Keratinocyte (primary cell): Measurements from ENCODE around the gene SP4. TPM values are rescaled to one million over a fixed set of nuclear protein-coding genes. Genes with fewer than 3 reads are reported as not detected.
A peak's percentile ranks its signal among the peaks of the same experiment; 100 is the strongest.

Source experiments
- DNase-seq: peaks from one replicate; pipeline ENCODE4 v3.0.0-alpha.2; 2011; ENCODE audit warnings: low read depth, missing footprints, low spot score
- FAIRE-seq: peaks from 2 replicates; lab custom pipeline; 2011; peaks lifted over from hg19 to GRCh38; lab: Jason Lieb, UNC
- H2AFZ ChIP-seq: 2 replicates; pipeline ENCODE4 v1.6.0; 2012; ENCODE audit warnings: low read length, control low read depth, inconsistent platforms; ENCODE audit not compliant: control insufficient read depth
- H3K27ac ChIP-seq: 2 replicates; pipeline ENCODE4 v1.5.1; 2011; ENCODE audit warnings: low read length; ENCODE audit not compliant: control insufficient read depth, insufficient read depth
- H3K27me3 ChIP-seq: 3 replicates; pipeline ENCODE4 v1.6.0; 2011; ENCODE audit warnings: low read length; ENCODE audit not compliant: control insufficient read depth, insufficient read depth; ENCODE audit errors: extremely low read depth
- H3K36me3 ChIP-seq, 2 experiments: 2 replicates in 1 of 2; 3 replicates in 1 of 2; pipeline ENCODE4 v1.5.1; 2011; ENCODE audit warnings: low read length in 2 of 2, mild to moderate bottlenecking in 1 of 2; ENCODE audit not compliant: control insufficient read depth in 2 of 2, insufficient read depth in 2 of 2; ENCODE audit errors: extremely low read depth in 1 of 2
- H3K4me1 ChIP-seq: 3 replicates; pipeline ENCODE4 v1.5.1; 2011; ENCODE audit warnings: low read length; ENCODE audit not compliant: control insufficient read depth, insufficient read depth; ENCODE audit errors: extremely low read depth
- H3K4me2 ChIP-seq: 3 replicates; pipeline ENCODE4 v1.6.0; 2011; ENCODE audit warnings: low read depth, low read length; ENCODE audit not compliant: control insufficient read depth, insufficient read depth; ENCODE audit errors: extremely low read depth
- H3K4me3 ChIP-seq, 3 experiments: fragments of 200-600 bp in 1 of 3; sonication (generic) in 1 of 3; 2 replicates in 2 of 3; 3 replicates in 1 of 3; pipeline ENCODE4 v1.5.1; 2011 to 2016; ENCODE audit warnings: low read length in 3 of 3, mild to moderate bottlenecking in 3 of 3, control low read depth in 2 of 3, inconsistent platforms in 1 of 3, low read depth in 1 of 3, mixed read lengths in 1 of 3, mixed run types in 1 of 3, moderate library complexity in 1 of 3; ENCODE audit not compliant: control insufficient read depth in 2 of 3, insufficient read depth in 2 of 3; ENCODE audit errors: extremely low read depth in 1 of 3
- H3K79me2 ChIP-seq: 2 replicates; pipeline ENCODE4 v1.6.0; 2012; ENCODE audit warnings: low read length; ENCODE audit not compliant: control insufficient read depth, insufficient read depth
- H3K9ac ChIP-seq: 3 replicates; pipeline ENCODE4 v1.6.0; 2011; ENCODE audit warnings: low read length; ENCODE audit not compliant: control insufficient read depth, insufficient read depth; ENCODE audit errors: extremely low read depth
- H3K9me1 ChIP-seq: 3 replicates; pipeline ENCODE4 v1.6.0; 2011; ENCODE audit warnings: low read length; ENCODE audit not compliant: control insufficient read depth, insufficient read depth; ENCODE audit errors: extremely low read depth
- H3K9me3 ChIP-seq: 2 replicates; pipeline ENCODE4 v1.5.1; 2012; ENCODE audit warnings: low read depth, low read length; ENCODE audit not compliant: control insufficient read depth
- H4K20me1 ChIP-seq: 3 replicates; pipeline ENCODE4 v1.6.0; 2011; ENCODE audit warnings: low read length; ENCODE audit not compliant: control insufficient read depth, insufficient read depth; ENCODE audit errors: extremely low read depth
- CTCF ChIP-seq, 3 experiments: IDR thresholded peaks in 1 of 3; conservative IDR thresholded peaks in 1 of 3; optimal IDR thresholded peaks in 1 of 3; 2 replicates in 2 of 3; 3 replicates in 1 of 3; pipeline versions ENCODE3 to v1.5.1; 2011; ENCODE audit warnings: low read length in 3 of 3, mild to moderate bottlenecking in 3 of 3, moderate library complexity in 2 of 3, control low read depth in 1 of 3, inconsistent platforms in 1 of 3; ENCODE audit not compliant: insufficient read depth in 2 of 3; ENCODE audit errors: extremely low read depth in 1 of 3
- EZH2 ChIP-seq: IDR thresholded peaks from one replicate; pipeline ENCODE4 v1.6.1; 2012; ENCODE audit warnings: inconsistent platforms, mild to moderate bottlenecking, low read length, moderate library complexity
- dilution Hi-C: fragments of 300-500 bp; cut with MboI; formaldehyde crosslinking; loops from one replicate; pipeline ENCODE4 v1.7.0; 2020; ENCODE audit warnings: low sequenced_read_pairs; ENCODE audit not compliant: extremely low pct_ligation_motif_present
- polyA plus RNA-seq, 5 experiments: library from polyadenylated mRNA; depleted of rRNA in 3 of 5; stranded (reverse) in 3 of 5; stranded (forward) in 1 of 5; unstranded in 1 of 5; fragments of >200 nt; gene quantifications; 1 replicate in 1 of 5; 2 replicates in 3 of 5; 3 replicates in 1 of 5; pipeline versions ENCODE4 v1.2.1 to v1.2.3, GENCODE V29; 2011 to 2012; ENCODE audit warnings: missing spikeins in 2 of 5, low read depth in 1 of 5, low replicate concordance in 1 of 5

The SP4 gene
- polyA plus RNA-seq, 1 donor (not counting 4 experiments of a cell fraction or from before 2014, with no cell fraction given): 1.5 TPM

GRCh38 chr7:21430575-21430954, 2.7 kb downstream of the SP4 start:
- Histone ChIP-seq H3K4me1 (peaks cover 8% of the 10 kb centered on the region), H3K36me3 (no peaks in the 10 kb centered on the region), H3K4me3 (no peak overlapping the region), H3K4me2 (peak overlapping the region; percentile 6), H3K79me2 (no peaks in the 10 kb centered on the region), H3K9ac (no peak overlapping the region), H3K9me3 (no peaks in the 10 kb centered on the region), H3K27ac (no peak overlapping the region), H3K27me3 (no peaks in the 10 kb centered on the region), H2AFZ (no peak overlapping the region), H3K9me1 (no peaks in the 10 kb centered on the region), H4K20me1 (no peaks in the 10 kb centered on the region)
- TF ChIP-seq EZH2 (no peak), CTCF (optimal IDR thresholded peaks at IDR 0.05 in 1 of 3, IDR thresholded peaks at IDR 0.05 in 1 of 3, conservative IDR thresholded peaks at IDR 0.05 in 1 of 3; ENCODE audit: extremely low read depth in 1 of 3, insufficient read depth in 2 of 3, low read length in 3 of 3) (no peak)
- DNase-seq (no peak), FAIRE-seq (no peak)
- dilution Hi-C loops: no loop called here

- no peaks in the 10 kb centered on the region for H3K4me1 ChIP-seq
- no peak overlapping the region for H3K4me2 ChIP-seq
- H3K9me1 ChIP-seq: no peaks in the 10 kb centered on the region
- H2AFZ ChIP-seq: no peak overlapping the region
- no peaks in the 10 kb centered on the region for H4K20me1 ChIP-seq
- no peaks in the 10 kb centered on the region for H3K79me2 ChIP-seq
- no peak overlapping the region for H3K4me3 ChIP-seq
- TF ChIP-seq EZH2 (no peak), CTCF (optimal IDR thresholded peaks at IDR 0.05 in 1 of 3, IDR thresholded peaks at IDR 0.05 in 1 of 3, conservative IDR thresholded peaks at IDR 0.05 in 1 of 3; ENCODE audit: extremely low read depth in 1 of 3, insufficient read depth in 2 of 3, low read length in 3 of 3) (no peak)
- DNase-seq: no peak
- no peaks in the 10 kb centered on the region for H3K9me3 ChIP-seq
- dilution Hi-C loops: no loop called here
- H3K9ac ChIP-seq: no peak overlapping the region
- no peak for FAIRE-seq
- H3K27ac ChIP-seq: no peak overlapping the region
- no peaks in the 10 kb centered on the region for H3K27me3 ChIP-seq
- no peaks in the 10 kb centered on the region for H3K36me3 ChIP-seq
Measured at GRCh38 chr7:21443149-21443841, 15.4 kb downstream of the SP4 start.
